OCI-LY1 (cell line): ENCODE data around the gene ZNF487.
"Not testable (repeated sequence)": the region's sequence is repeated elsewhere in the genome, so short reads cannot be mapped to it uniquely, and the experiment has no call there.

ENCODE experiments used
- H2AFZ ChIP-seq: fragments of 200-600 bp; sonication (generic), shearing (Covaris generic); 2 replicates; pipeline ENCODE4 v1.6.0; 2014; ENCODE audit warnings: antibody characterized with exemption, mild to moderate bottlenecking, low read length
- H3F3A ChIP-seq: fragments of 200-600 bp; sonication (generic), shearing (Covaris generic); 2 replicates; pipeline ENCODE4 v1.6.0; 2014; ENCODE audit warnings: mild to moderate bottlenecking, antibody characterized with exemption, low read length, moderate library complexity; ENCODE audit not compliant: insufficient read depth
- H3K27ac ChIP-seq: fragments of 200-600 bp; sonication (generic); 2 replicates; pipeline ENCODE4 v1.5.1; 2014; ENCODE audit warnings: low read length, mixed run types, mild to moderate bottlenecking, low read depth; ENCODE audit not compliant: poor library complexity, severe bottlenecking
- H3K27me3 ChIP-seq: fragments of 200-600 bp; sonication (generic); 2 replicates; pipeline ENCODE4 v1.6.0; 2014; ENCODE audit warnings: antibody characterized with exemption, mild to moderate bottlenecking, low read length, moderate library complexity; ENCODE audit not compliant: insufficient read depth
- H3K36me3 ChIP-seq: fragments of 200-600 bp; sonication (generic); 2 replicates; pipeline ENCODE4 v1.6.1; 2014; ENCODE audit warnings: mild to moderate bottlenecking, antibody characterized with exemption, low read length, moderate library complexity, mixed read lengths; ENCODE audit not compliant: insufficient read depth
- H3K4me1 ChIP-seq: fragments of 200-600 bp; sonication (generic); 2 replicates; pipeline ENCODE4 v1.5.1; 2014; ENCODE audit warnings: mild to moderate bottlenecking, low read length, moderate library complexity; ENCODE audit not compliant: insufficient read depth, severe bottlenecking
- H3K4me2 ChIP-seq: fragments of 200-600 bp; sonication (generic), shearing (Covaris generic); 2 replicates; pipeline ENCODE4 v1.6.1; 2014; ENCODE audit warnings: low read length
- H3K4me3 ChIP-seq: fragments of 200-600 bp; sonication (generic); 2 replicates; pipeline ENCODE4 v1.5.1; 2014; ENCODE audit warnings: low read length, low read depth, mild to moderate bottlenecking, mixed read lengths; ENCODE audit not compliant: poor library complexity, severe bottlenecking
- H3K79me2 ChIP-seq: fragments of 200-600 bp; shearing (Covaris generic); 2 replicates; pipeline ENCODE4 v1.6.1; 2016; ENCODE audit warnings: mixed run types, low read length, mixed read lengths; ENCODE audit not compliant: insufficient read depth
- H3K9ac ChIP-seq: fragments of 200-600 bp; sonication (generic), shearing (Covaris generic); 2 replicates; pipeline ENCODE4 v1.6.1; 2014; ENCODE audit warnings: mild to moderate bottlenecking, low read length, mixed read lengths
- H3K9me2 ChIP-seq: fragments of 200-600 bp; sonication (generic), shearing (Covaris generic); 2 replicates; pipeline ENCODE4 v1.6.1; 2014; ENCODE audit warnings: low read depth, mild to moderate bottlenecking, low read length, mixed read lengths
- H3K9me3 ChIP-seq: fragments of 200-600 bp; shearing (Covaris generic); 2 replicates; pipeline ENCODE4 v1.6.1; 2014; ENCODE audit warnings: low read length, mixed read lengths
- H4K20me1 ChIP-seq: fragments of 200-600 bp; sonication (generic), shearing (Covaris generic); 2 replicates; pipeline ENCODE4 v1.6.0; 2016; ENCODE audit warnings: mild to moderate bottlenecking, low read length; ENCODE audit not compliant: insufficient read depth
- CTCF ChIP-seq: fragments of 200-600 bp; sonication (generic), shearing (Covaris generic); IDR thresholded peaks from 2 replicates; pipeline ENCODE4 v1.5.1; 2017; ENCODE audit warnings: mild to moderate bottlenecking, antibody characterized with exemption, low read length, moderate library complexity, mixed read lengths
- EZH2 ChIP-seq: fragments of 200-600 bp; sonication (generic), shearing (Covaris generic); IDR thresholded peaks from 2 replicates; pipeline ENCODE4 v1.8.0; 2017; ENCODE audit warnings: borderline replicate concordance, mixed run types, mild to moderate bottlenecking, antibody characterized with exemption, low read length, moderate library complexity, mixed read lengths

The ZNF487 gene

GRCh38 chr10:43440463-43441134 is 3.7 kb downstream of the ZNF487 start:
- peaks cover 4% of the 10 kb centered on the region; the same call in 1 of the 2 replicates for H3K9me3 ChIP-seq
- no peak overlapping the region for H2AFZ ChIP-seq
- H3K9ac ChIP-seq = no peak overlapping the region
- no peak for TF ChIP-seq CTCF
- TF ChIP-seq EZH2 = no peak
- H3K27ac ChIP-seq = no peak overlapping the region
- H3F3A ChIP-seq = no peaks in the 10 kb centered on the region
- peaks cover 24% of the 10 kb centered on the region for H3K4me1 ChIP-seq
- H3K36me3 ChIP-seq = no peaks in the 10 kb centered on the region
- no peaks in the 10 kb centered on the region for H3K79me2 ChIP-seq
- no peak overlapping the region for H3K4me3 ChIP-seq
- no peak overlapping the region for H3K4me2 ChIP-seq
- no peaks in the 10 kb centered on the region for H4K20me1 ChIP-seq
- H3K27me3 ChIP-seq = no peaks in the 10 kb centered on the region
- no peaks in the 10 kb centered on the region for H3K9me2 ChIP-seq

GRCh38 chr10:43444323-43444722 is 7.4 kb downstream of the ZNF487 start:
- H3K36me3 ChIP-seq = no peaks in the 10 kb centered on the region
- no peak overlapping the region for H2AFZ ChIP-seq
- no peak overlapping the region for H3K9ac ChIP-seq
- peaks cover 4% of the 10 kb centered on the region; the same call in 1 of the 2 replicates for H3K9me3 ChIP-seq
- H4K20me1 ChIP-seq = no peaks in the 10 kb centered on the region
- H3K9me2 ChIP-seq = no peaks in the 10 kb centered on the region
- H3K4me1 ChIP-seq = peaks cover 14% of the 10 kb centered on the region
- TF ChIP-seq CTCF = no peak
- no peak for TF ChIP-seq EZH2
- no peaks in the 10 kb centered on the region for H3K27me3 ChIP-seq
- no peak overlapping the region for H3K27ac ChIP-seq
- H3K4me2 ChIP-seq = no peak overlapping the region
- H3K79me2 ChIP-seq = no peaks in the 10 kb centered on the region
- no peak overlapping the region for H3K4me3 ChIP-seq
- no peaks in the 10 kb centered on the region for H3F3A ChIP-seq

- Histone ChIP-seq H3K36me3 (no peaks in the 10 kb centered on the region), H2AFZ (no peak overlapping the region), H4K20me1 (no peaks in the 10 kb centered on the region), H3K27ac (no peak overlapping the region), H3K9me3 (peaks cover 4% of the 10 kb centered on the region; the same call in 1 of the 2 replicates), H3K4me1 (peaks cover 12% of the 10 kb centered on the region), H3K79me2 (no peaks in the 10 kb centered on the region), H3K27me3 (no peaks in the 10 kb centered on the region), H3K4me3 (no peak overlapping the region), H3K9me2 (no peaks in the 10 kb centered on the region), H3F3A (no peaks in the 10 kb centered on the region), H3K4me2 (no peak overlapping the region), H3K9ac (no peak overlapping the region)
- TF ChIP-seq CTCF = no peak
- TF ChIP-seq EZH2 = no peak
Observed at GRCh38 chr10:43444897-43445466, 8.1 kb downstream of the ZNF487 start.

- H3K27me3 ChIP-seq, H3K27ac ChIP-seq, H3K9ac ChIP-seq, H3F3A ChIP-seq, H3K79me2 ChIP-seq, H3K4me2 ChIP-seq, H3K9me3 ChIP-seq, H2AFZ ChIP-seq, H3K9me2 ChIP-seq, H3K4me1 ChIP-seq, H4K20me1 ChIP-seq, H3K36me3 ChIP-seq, H3K4me3 ChIP-seq: not testable (repeated sequence)
Observed at GRCh38 chr10:43446219-43447017, 9.5 kb downstream of the ZNF487 start.
